HCT116 (cell line): ENCODE measurements around the gene P2RX7. TPM values are rescaled to one million over a fixed set of nuclear protein-coding genes. Genes with fewer than 3 reads are reported as not detected.

Experiments used
- ATAC-seq: fragments of 200-7000 bp; cut with Tn5 transposase; 2 replicates; pipeline ENCODE4 v1.9.1; 2020; ENCODE audit warnings: mild to moderate bottlenecking, moderate library complexity
- BruUV-seq: library from RNA; stranded (reverse); fragments of 400-500 nt; replicated peaks from 2 replicates; lab custom pipeline; 2021; lab: Mats Ljungman, UMichigan
- CTCF ChIA-PET: fragments of 300-600 bp; sonication (Branson Sonifier 250); formaldehyde crosslinking; loops from one replicate; lab custom pipeline; 2021; ENCODE audit warnings: antibody characterized with exemption; lab: Charles Lee
- POLR2A ChIA-PET: fragments of 300-600, 350-600 bp; sonication (Branson Sonifier 250); formaldehyde crosslinking; loops from one replicate; lab custom pipeline; 2021; ENCODE audit warnings: antibody characterized with exemption; lab: Charles Lee
- RAD21 ChIA-PET, 2 experiments: fragments of 300-600 bp; sonication (Branson Sonifier 250); formaldehyde crosslinking; loops; one replicate each; lab custom pipeline; 2023; ENCODE audit warnings: low total read pairs in 2 of 2; ENCODE audit not compliant: uncharacterized antibody in 2 of 2, unreplicated experiment in 2 of 2, low non-redundant PET in 1 of 2; lab: Charles Lee
- DNase-seq: peaks from one replicate; pipeline ENCODE4 v3.0.0-alpha.2; 2010; ENCODE audit warnings: low read depth, low spot score
- H2AFZ ChIP-seq: fragments of 200-600 bp; shearing (Covaris generic), sonication (generic); 2 replicates; pipeline ENCODE4 v1.6.1; 2017; ENCODE audit warnings: low read depth, mixed run types, mixed read lengths, antibody characterized with exemption, low read length; ENCODE audit not compliant: poor library complexity, severe bottlenecking
- H3K27ac ChIP-seq: 2 replicates; pipeline ENCODE4 v1.5.1; 2012; ENCODE audit warnings: low read depth, low read length
- H3K27me3 ChIP-seq: fragments of 200-600 bp; sonication (generic); 2 replicates; pipeline ENCODE4 v1.6.1; 2016; ENCODE audit warnings: mixed run types, low read length, mixed read lengths; ENCODE audit not compliant: insufficient read depth
- H3K36me3 ChIP-seq, 2 experiments: fragments of 200-500 bp in 1 of 2; fragments of 200-600 bp in 1 of 2; sonication (Bioruptor generic) in 1 of 2; sonication (generic) in 1 of 2; 2 replicates each; pipeline versions ENCODE4 v1.5.1 to v1.6.1; 2014 to 2016; ENCODE audit warnings: low read length in 2 of 2, inconsistent platforms in 1 of 2, mixed read lengths in 1 of 2, mixed run types in 1 of 2; ENCODE audit not compliant: insufficient read depth in 2 of 2, control insufficient read depth in 1 of 2
- H3K4me1 ChIP-seq, 2 experiments: fragments of 200-600 bp in 1 of 2; sonication (generic) in 1 of 2; 2 replicates each; pipeline versions ENCODE4 v1.5.1 to v1.6.1; 2012 to 2017; ENCODE audit warnings: low read length in 2 of 2, inconsistent platforms in 1 of 2, mild to moderate bottlenecking in 1 of 2, mixed read lengths in 1 of 2, mixed run types in 1 of 2, moderate library complexity in 1 of 2; ENCODE audit not compliant: insufficient read depth in 2 of 2, control insufficient read depth in 1 of 2
- H3K4me2 ChIP-seq: fragments of 200-600 bp; sonication (generic); 2 replicates; pipeline ENCODE4 v1.6.1; 2017; ENCODE audit warnings: mixed run types, low read length, mixed read lengths
- H3K4me3 ChIP-seq, 2 experiments: fragments of 200-600 bp in 1 of 2; sonication (generic) in 1 of 2; replicated peaks in 1 of 2; 2 replicates each; pipeline ENCODE4 v1.5.1; 2011 to 2016; ENCODE audit warnings: low read length in 2 of 2, control low read depth in 1 of 2, low read depth in 1 of 2, mild to moderate bottlenecking in 1 of 2, mixed read lengths in 1 of 2, mixed run types in 1 of 2
- H3K79me2 ChIP-seq: fragments of 200-600 bp; sonication (generic); 2 replicates; pipeline ENCODE4 v1.6.1; 2017; ENCODE audit warnings: mild to moderate bottlenecking, mixed run types, low read length, moderate library complexity, mixed read lengths; ENCODE audit not compliant: insufficient read depth
- H3K9ac ChIP-seq: fragments of 200-600 bp; sonication (generic); 2 replicates; pipeline ENCODE4 v1.6.1; 2016; ENCODE audit warnings: low read length, mixed read lengths
- H3K9me2 ChIP-seq: fragments of 200-600 bp; sonication (generic), shearing (Covaris generic); 2 replicates; pipeline ENCODE4 v1.6.1; 2017; ENCODE audit warnings: mixed run types, mild to moderate bottlenecking, moderate library complexity; ENCODE audit not compliant: insufficient read depth
- H3K9me3 ChIP-seq, 2 experiments: fragments of 200-500 bp in 1 of 2; fragments of 200-600 bp in 1 of 2; sonication (Bioruptor generic) in 1 of 2; sonication (generic) in 1 of 2; 2 replicates each; pipeline ENCODE4 v1.6.1; 2014 to 2017; ENCODE audit warnings: low read length in 2 of 2, mixed read lengths in 2 of 2, inconsistent platforms in 1 of 2, low read depth in 1 of 2, mild to moderate bottlenecking in 1 of 2, mixed run types in 1 of 2, moderate library complexity in 1 of 2; ENCODE audit not compliant: control insufficient read depth in 1 of 2, insufficient read depth in 1 of 2
- H4K20me1 ChIP-seq: fragments of 200-600 bp; sonication (generic), shearing (Covaris generic); 2 replicates; pipeline ENCODE4 v1.6.1; 2017; ENCODE audit warnings: mixed run types, mild to moderate bottlenecking, moderate library complexity; ENCODE audit not compliant: insufficient read depth
- CEBPB ChIP-seq: IDR thresholded peaks from 2 replicates; pipeline ENCODE4 v1.6.1; 2012; ENCODE audit warnings: low read depth
- EZH2 ChIP-seq: fragments of 200-600 bp; sonication (generic); IDR thresholded peaks from 2 replicates; pipeline ENCODE4 v1.6.1; 2017; ENCODE audit warnings: antibody characterized with exemption, mixed run types
- EZH2phosphoT487 ChIP-seq: fragments of 200-600 bp; IDR thresholded peaks from 2 replicates; pipeline ENCODE4 v1.6.1; 2018; ENCODE audit warnings: antibody characterized with exemption, borderline replicate concordance
- JUND ChIP-seq: IDR thresholded peaks from 2 replicates; pipeline ENCODE4 v1.6.1; 2012
- RAD21 ChIP-seq: IDR thresholded peaks from 2 replicates; pipeline ENCODE4 v1.6.1; 2012; ENCODE audit warnings: low read depth, mild to moderate bottlenecking
- SP1 ChIP-seq: IDR thresholded peaks from 2 replicates; pipeline ENCODE4 v1.6.1; 2012; ENCODE audit warnings: low read depth
- YY1 ChIP-seq: IDR thresholded peaks from 2 replicates; pipeline ENCODE4 v1.6.1; 2011; ENCODE audit warnings: low read length, low read depth, moderate library complexity, mild to moderate bottlenecking; ENCODE audit not compliant: insufficient replicate concordance; ENCODE audit errors: extremely low read depth
- ZFX ChIP-seq: fragments of 450-650 bp; IDR thresholded peaks from 2 replicates; pipeline ENCODE4 v1.6.1; 2017
- ZNF274 ChIP-seq: fragments of 200-500 bp; sonication (Bioruptor generic); IDR thresholded peaks from 2 replicates; pipeline ENCODE4 v1.6.1; 2014; ENCODE audit warnings: mild to moderate bottlenecking, low read depth, low read length, inconsistent platforms
- intact Hi-C: fragments of 100-400 bp; cut with micrococcal nuclease; formaldehyde crosslinking; loops from 2 replicates; pipeline ENCODE4 v1.10.0; 2022
- total RNA-seq: library from RNA; stranded (reverse); gene quantifications from one replicate; pipeline ENCODE4 v1.2.1, GENCODE V29; 2021; ENCODE audit not compliant: unreplicated experiment
- TF ChIP-seq, protein P1 (sequence below): IDR thresholded peaks from 2 replicates; pipeline ENCODE4 v1.6.1; 2012
- TF ChIP-seq, protein P2 (sequence below): IDR thresholded peaks from 2 replicates; pipeline ENCODE4 v1.6.1; 2012; ENCODE audit warnings: low read depth

Gene P2RX7
- total RNA-seq, 1 experiment from 2014 or later = 1.5 TPM

GRCh38 chr12:121120989-121121755, 11.5 kb upstream of the P2RX7 start:
- Histone ChIP-seq H3K4me1 (peaks cover 6 to 14% of the 10 kb centered on the region in 2 experiments), H3K27ac (no peak overlapping the region), H3K4me2 (no peak overlapping the region), H3K4me3 (no peak overlapping the region), H3K36me3 (no peaks in the 10 kb centered on the region), H3K9me3 (no peaks in the 10 kb centered on the region), H2AFZ (no peak overlapping the region), H3K9me2 (no peaks in the 10 kb centered on the region), H3K79me2 (no peaks in the 10 kb centered on the region), H3K9ac (no peak overlapping the region), H4K20me1 (no peaks in the 10 kb centered on the region), H3K27me3 (no peaks in the 10 kb centered on the region)
- no TSS peak for BruUV-seq
- intact Hi-C loops = no loop called here
- TF ChIP-seq EZH2phosphoT487 = no peak
- TF ChIP-seq JUND = no peak
- no peak for TF ChIP-seq YY1
- TF ChIP-seq ZNF274 = no peak
- TF ChIP-seq EZH2 = no peak
- TF ChIP-seq SP1 = no peak
- no peak for TF ChIP-seq RAD21
- no peak for TF ChIP-seq ZFX
- TF ChIP-seq, protein P1, sequence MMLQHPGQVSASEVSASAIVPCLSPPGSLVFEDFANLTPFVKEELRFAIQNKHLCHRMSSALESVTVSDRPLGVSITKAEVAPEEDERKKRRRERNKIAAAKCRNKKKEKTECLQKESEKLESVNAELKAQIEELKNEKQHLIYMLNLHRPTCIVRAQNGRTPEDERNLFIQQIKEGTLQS = no peak
- TF ChIP-seq, protein P2, sequence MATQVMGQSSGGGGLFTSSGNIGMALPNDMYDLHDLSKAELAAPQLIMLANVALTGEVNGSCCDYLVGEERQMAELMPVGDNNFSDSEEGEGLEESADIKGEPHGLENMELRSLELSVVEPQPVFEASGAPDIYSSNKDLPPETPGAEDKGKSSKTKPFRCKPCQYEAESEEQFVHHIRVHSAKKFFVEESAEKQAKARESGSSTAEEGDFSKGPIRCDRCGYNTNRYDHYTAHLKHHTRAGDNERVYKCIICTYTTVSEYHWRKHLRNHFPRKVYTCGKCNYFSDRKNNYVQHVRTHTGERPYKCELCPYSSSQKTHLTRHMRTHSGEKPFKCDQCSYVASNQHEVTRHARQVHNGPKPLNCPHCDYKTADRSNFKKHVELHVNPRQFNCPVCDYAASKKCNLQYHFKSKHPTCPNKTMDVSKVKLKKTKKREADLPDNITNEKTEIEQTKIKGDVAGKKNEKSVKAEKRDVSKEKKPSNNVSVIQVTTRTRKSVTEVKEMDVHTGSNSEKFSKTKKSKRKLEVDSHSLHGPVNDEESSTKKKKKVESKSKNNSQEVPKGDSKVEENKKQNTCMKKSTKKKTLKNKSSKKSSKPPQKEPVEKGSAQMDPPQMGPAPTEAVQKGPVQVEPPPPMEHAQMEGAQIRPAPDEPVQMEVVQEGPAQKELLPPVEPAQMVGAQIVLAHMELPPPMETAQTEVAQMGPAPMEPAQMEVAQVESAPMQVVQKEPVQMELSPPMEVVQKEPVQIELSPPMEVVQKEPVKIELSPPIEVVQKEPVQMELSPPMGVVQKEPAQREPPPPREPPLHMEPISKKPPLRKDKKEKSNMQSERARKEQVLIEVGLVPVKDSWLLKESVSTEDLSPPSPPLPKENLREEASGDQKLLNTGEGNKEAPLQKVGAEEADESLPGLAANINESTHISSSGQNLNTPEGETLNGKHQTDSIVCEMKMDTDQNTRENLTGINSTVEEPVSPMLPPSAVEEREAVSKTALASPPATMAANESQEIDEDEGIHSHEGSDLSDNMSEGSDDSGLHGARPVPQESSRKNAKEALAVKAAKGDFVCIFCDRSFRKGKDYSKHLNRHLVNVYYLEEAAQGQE = no peak
- no peak for TF ChIP-seq CEBPB
- CTCF ChIA-PET = no interaction called here
- DNase-seq = no peak
- ATAC-seq = no peak
- RAD21 ChIA-PET = no interaction called here
- POLR2A ChIA-PET = no interaction called here
